Measurements from ENCODE around the gene ARHGAP22. TPM values are rescaled to one million over a fixed set of nuclear protein-coding genes. Genes with fewer than 3 reads are reported as not detected.

ARHGAP22 gene
- total RNA-seq, 1 donor from 2014 or later = 19.7 TPM

- DNase-seq (ENCODE audit: low read depth) = peak; percentile 67
Observed at GRCh38 chr10:48511875-48512231, 93.0 kb downstream of the ARHGAP22 start.

DNA sequence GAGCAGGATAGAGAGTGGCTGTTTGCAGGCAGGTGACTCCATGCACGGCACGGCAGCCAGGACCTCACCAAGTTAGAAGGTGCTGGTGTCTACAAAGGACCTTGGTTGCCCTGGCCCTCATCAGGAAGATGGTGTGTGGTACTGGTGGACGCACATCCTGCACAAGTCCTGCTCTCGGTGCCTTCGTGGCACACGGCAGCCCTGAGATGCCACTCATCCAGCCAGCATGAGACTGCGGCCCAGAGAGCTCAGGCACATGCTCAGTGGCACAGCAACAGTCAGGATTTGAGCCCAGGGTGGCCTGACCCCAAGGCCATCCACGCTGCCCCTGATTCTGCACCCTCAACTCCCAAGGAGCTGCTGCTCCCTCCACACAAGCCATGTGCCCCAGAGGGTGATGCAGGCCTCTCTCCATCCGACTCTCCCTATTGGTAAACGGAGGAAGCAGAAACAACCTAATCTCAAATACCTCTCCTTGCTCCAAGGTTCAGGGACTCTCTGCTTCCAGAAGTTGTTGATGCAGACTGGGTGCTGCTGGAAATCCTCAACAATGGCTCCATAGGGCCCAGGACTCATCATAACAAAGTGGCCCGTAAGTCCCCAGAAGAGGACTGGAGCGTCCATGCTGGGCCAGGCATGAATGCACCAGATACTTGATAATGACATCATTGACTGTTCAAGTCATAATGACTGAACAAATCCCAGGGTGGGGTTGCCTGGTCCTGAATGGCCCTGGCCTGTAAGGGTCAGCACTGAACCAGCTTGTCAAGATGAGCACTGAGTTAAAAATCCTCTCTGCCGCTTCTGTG lies 93.6 kb downstream of the ARHGAP22 start:
- DNase-seq (ENCODE audit: low read depth) = no peak

DNA sequence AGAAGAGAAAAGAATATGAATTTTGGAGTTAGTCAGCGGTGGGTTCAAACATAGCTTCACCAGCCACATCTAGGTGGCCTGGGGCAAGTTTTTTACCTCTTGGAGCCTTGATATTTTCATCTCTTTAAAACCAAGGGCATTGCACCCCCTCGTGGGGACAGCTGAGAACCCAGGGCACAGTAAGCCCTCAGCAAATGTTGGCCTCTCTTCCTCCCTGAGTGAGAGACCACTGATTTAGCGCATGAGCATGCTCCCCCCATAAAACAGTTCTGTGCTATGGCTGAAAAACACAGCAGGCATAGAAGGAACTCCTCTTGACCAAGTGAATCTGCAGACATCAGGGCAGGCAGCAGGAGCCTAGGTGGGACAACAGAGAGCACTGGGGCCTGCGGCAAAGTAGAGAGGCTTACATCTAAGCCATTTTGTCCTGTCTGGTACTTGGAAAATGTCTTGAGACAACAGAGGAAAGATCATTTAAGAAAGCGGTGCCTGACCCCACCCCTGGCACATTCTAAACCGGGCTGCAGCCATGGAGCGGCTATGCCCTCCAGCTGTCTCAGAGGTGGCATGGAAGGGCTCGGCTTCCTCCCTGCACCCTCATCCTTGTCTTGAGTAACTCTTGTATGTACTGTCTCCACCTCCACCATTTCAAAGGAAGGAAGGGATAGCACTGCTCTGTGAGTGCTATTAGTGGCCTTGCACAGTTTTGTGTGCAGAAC lies 94.7 kb downstream of the ARHGAP22 start:
- DNase-seq (ENCODE audit: low read depth) = no peak

GRCh38 chr10:48508791-48509772 lies 95.8 kb downstream of the ARHGAP22 start:
- no peak for DNase-seq (ENCODE audit: low read depth)

- DNase-seq (ENCODE audit: low read depth) = no peak
Observed at GRCh38 chr10:48507933-48508790, 96.7 kb downstream of the ARHGAP22 start.

- DNase-seq (ENCODE audit: low read depth) = no peak
Observed at GRCh38 chr10:48507494-48507893, 97.4 kb downstream of the ARHGAP22 start.

DNA sequence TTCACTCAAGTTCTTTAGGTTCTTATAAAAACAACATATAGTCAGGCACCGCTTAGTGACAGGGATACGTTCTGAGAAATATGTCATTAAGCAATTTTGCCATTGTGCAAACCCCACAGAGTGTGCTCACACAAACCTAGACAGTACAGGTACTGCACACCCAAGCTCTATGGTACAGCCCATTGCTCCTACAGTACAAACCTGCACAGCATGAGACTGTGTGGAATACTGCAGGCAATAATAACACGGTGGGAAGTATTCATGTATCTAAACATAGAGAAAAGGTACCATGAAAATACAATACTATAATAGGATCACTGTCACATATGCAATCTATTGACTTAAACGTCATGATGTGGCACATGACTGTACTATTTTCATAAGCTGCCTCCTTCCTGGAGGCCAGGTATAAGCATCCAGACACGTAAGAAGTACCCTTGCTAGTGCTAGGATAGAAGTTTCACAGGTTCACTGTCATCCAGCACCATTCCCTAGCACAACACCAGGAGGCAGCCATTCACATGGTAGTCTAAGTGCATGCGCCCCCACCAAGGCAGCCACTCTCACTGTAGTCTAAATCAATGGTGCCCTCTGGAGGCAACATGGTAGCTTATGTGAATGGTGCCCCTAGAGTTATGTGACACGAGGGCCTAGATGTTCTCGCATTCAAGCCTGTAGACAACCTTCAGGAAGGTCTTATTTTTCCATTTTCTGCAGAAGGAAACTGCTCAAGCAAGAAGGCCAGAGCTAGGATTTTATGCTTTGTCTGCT lies 98.5 kb downstream of the ARHGAP22 start:
- no peak for DNase-seq (ENCODE audit: low read depth)

- no peak for DNase-seq (ENCODE audit: low read depth)
Observed at GRCh38 chr10:48505394-48506112, 99.3 kb downstream of the ARHGAP22 start.

GRCh38 chr10:48504141-48504885 lies 100.6 kb downstream of the ARHGAP22 start:
- no peak for DNase-seq (ENCODE audit: low read depth)

GRCh38 chr10:48503293-48503911 lies 101.5 kb downstream of the ARHGAP22 start:
- DNase-seq (ENCODE audit: low read depth) = no peak

DNA sequence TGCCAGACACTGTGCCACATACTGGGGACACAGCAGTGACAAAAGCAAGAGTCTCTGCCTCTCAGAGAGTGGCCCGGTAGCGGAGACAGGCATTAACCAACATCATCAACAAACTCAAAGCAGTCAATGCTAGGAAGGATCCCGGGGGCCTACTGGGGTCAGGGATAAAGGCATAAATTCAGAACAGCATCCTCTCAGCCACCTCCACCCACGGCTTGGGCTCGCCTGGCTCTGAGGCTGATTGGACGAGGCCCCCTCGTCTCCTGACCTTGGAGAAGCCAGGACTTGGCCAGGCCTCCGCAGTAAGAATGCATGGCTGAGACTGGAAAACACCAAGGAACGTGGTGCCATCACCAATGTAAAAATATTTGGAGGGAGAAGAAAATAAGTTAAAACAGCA lies 102.1 kb downstream of the ARHGAP22 start:
- DNase-seq (ENCODE audit: low read depth) = no peak

DNA sequence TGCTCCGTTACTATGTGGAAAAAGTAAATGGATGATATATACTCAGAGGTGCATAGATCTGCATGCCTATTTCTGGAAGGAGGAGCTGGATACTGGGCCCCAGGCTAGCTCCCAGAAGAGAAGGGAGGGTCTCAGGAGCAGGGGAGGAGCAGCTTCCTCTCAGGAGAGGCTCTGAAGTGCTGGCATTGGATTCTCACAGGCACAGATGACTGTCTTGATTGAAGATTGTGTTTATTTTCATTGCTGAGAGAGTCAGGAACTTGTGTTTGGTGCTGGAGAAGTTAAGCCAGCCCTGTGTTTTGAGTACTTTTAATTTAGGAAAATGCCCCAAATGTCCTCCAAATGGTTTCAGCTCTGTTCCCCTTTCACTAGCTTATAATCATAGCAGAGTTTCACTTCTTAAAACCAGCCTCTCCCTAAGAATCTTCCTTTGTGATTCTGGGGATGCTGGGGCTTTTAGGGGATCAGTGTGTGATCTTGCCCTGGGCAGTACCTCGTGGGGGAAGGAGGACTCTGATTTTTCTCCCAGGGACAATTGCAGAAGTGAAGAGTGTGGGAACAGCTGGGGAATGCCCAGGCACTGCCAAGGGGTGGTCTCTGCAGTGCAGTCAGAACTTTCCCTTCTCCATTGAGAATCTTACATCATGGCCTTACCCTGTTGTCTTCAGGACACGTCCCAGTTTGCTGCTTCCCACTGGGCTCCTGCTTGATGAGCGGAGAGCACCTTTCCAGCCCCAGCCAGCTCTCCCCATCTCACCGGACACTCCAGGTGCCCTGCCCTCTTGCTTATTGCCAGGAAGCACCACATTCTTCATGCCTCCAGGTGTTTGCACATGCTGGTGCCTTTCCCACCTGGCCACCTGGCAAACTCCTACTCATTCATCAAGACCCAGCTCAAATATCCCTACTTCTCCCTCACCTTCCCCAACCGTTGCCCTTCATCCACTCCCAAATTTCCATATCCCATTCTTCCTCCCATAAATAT lies 102.8 kb downstream of the ARHGAP22 start:
- no peak for DNase-seq (ENCODE audit: low read depth)

DNA sequence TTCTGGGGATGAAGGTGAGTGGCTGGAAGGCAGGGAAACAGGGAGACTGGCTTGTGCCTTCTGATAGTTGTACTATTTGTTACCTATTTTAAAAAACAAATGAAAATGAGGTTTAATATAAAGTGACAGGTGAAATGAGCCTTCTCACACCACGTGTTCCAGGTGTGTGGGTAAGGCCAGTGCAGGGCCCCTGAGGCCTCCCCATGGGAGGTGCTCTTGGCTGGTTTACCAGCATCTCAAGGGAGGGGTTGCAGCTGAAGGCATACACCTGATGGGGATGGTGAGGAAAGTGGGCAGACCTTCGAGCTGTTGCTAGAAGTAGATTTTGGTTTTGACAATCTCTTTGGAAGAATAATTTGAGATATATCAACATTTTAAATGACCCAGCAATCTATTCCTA lies 103.6 kb downstream of the ARHGAP22 start:
- no peak for DNase-seq (ENCODE audit: low read depth)

- no peak for DNase-seq (ENCODE audit: low read depth)
Observed at GRCh38 chr10:48500771-48501170, 104.1 kb downstream of the ARHGAP22 start.

- no peak for DNase-seq (ENCODE audit: low read depth)
Observed at GRCh38 chr10:48498940-48499510, 105.8 kb downstream of the ARHGAP22 start.

DNA sequence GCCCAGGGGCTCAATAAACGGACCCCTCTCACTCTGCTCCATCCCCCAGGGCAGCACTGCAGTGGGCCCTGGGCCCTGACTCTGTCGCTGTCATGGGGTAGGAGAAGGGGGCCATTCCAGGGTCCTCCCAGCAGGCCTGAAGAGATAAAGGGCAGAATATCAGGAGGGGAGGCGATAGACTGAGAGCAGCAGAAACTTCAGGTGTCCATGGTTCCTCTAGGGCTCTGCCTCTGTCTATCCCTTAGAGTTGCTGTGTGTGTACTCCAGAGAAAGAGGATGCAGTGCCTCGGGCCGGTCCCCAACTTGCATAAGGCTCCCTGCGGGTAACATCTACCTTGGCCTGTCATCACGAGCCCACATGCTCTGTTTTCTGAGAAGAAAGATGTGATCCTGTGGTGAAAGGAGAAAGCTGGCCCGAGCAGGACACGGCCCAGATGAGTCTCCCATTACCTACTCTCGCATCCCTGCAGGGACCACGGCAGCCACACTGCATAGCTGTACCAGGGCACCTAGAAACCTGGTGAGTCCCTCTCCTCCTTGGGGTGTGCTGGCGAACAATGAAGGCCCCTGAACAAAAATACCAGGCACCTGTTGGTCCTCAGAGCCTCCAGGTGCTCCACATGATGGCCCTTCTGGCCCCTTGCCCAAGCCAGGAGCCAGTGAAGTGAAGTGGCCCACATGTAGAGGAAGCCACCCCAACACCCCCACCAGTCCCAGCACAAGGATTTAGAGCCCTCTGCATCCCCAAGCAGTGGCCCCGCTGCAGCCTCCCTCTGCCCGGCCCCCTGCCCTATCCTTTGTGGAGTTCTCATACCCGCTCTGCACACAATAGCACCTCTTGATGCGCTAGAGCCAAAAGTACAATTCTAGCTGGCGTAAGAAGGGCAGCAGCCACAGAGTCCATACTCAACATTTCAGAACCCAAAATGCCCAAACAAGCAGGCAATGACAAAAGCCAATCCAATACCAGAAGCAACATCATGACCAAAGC lies 106.8 kb downstream of the ARHGAP22 start:
- no peak for DNase-seq (ENCODE audit: low read depth)

All from renal cortical epithelial cell (primary cell).